ENCODE data around the gene DACT1. TPM values are rescaled to one million over a fixed set of nuclear protein-coding genes. Genes with fewer than 3 reads are reported as not detected.

The DACT1 gene
- polyA plus RNA-seq, 1 of the 3 experiments (the other 2 are of a cell fraction): 3.3 TPM

DNA sequence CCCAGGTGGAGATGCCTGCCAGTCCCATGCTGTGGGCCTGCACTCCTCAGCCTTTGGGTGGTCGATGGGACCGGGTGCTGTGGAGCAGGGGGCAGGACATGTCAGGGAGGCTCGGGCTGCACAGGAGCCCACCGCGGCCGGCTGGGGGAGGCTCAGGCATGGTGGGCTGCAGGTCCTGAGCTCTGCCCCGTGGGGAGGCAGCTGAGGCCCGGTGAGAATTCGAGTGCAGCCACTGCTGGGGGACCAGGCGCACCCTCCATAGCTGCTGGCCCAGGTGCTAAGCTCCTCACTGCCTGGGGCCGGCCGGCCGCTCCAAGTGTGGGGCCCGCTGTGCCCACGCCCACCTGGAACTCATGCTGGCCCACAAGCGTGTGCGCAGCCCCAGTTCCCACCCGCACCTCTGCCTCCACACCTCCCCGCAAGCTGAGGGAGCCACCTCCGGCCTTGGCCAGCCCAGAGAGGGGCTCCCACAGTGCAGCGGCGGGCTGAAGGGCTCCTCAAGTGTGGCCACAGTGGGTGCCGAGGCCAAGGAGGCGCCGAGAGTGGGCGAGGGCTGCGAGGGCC is 49.6 kb downstream of the DACT1 start:
- no peak overlapping the region for H2AFZ ChIP-seq (ENCODE audit: low read depth)
- CTCF ChIA-PET: interaction anchor here (0.6 to 1.8 kb wide), 3 partner anchors 16 to 180 kb away, joined by 3 to 4 read pairs (median 3); no protein-coding TSS in a partner anchor
- POLR2A ChIA-PET: no interaction called here
- no peak overlapping the region for H3K9ac ChIP-seq
- peaks cover 0 to 5% of the 10 kb centered on the region in 2 experiments; a peak in 1 of 4 replicates for H3K4me1 ChIP-seq (ENCODE audit: control insufficient read depth in 1 of 2, insufficient read depth in 2 of 2, low read depth in 1 of 2, low read length in 1 of 2)
- H3K4me3 ChIP-seq (ENCODE audit: low read depth in 2 of 2, low read length in 1 of 2): no peak overlapping the region
- no peak overlapping the region for H3K27ac ChIP-seq (ENCODE audit: low read depth in 2 of 2, low read length in 1 of 2)
- H3K79me2 ChIP-seq (ENCODE audit: insufficient read depth): no peaks in the 10 kb centered on the region
- TF ChIP-seq, protein P1, sequence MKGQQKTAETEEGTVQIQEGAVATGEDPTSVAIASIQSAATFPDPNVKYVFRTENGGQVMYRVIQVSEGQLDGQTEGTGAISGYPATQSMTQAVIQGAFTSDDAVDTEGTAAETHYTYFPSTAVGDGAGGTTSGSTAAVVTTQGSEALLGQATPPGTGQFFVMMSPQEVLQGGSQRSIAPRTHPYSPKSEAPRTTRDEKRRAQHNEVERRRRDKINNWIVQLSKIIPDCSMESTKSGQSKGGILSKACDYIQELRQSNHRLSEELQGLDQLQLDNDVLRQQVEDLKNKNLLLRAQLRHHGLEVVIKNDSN (IDR thresholded peaks at IDR 0.05; ENCODE audit: borderline replicate concordance, low read depth): no peak
- no peak for TF ChIP-seq MEF2A (IDR thresholded peaks at IDR 0.05; ENCODE audit: borderline replicate concordance, low read depth)
- no peak for TF ChIP-seq JUND (IDR thresholded peaks at IDR 0.05)
- no peak for TF ChIP-seq EZH2phosphoT487 (IDR thresholded peaks at IDR 0.05; ENCODE audit: borderline replicate concordance, low read depth)
- H3K9me2 ChIP-seq: no peaks in the 10 kb centered on the region
- no peaks in the 10 kb centered on the region for H3K27me3 ChIP-seq (ENCODE audit: insufficient read depth)
- H3F3A ChIP-seq (replicated peaks; ENCODE audit: insufficient read depth): no peaks in the 10 kb centered on the region
- no peaks in the 10 kb centered on the region for H3K36me3 ChIP-seq (replicated peaks in 1 of 2; ENCODE audit: control insufficient read depth in 1 of 2, insufficient read depth in 2 of 2, low read length in 1 of 2)
- no peaks in the 10 kb centered on the region for H4K20me1 ChIP-seq (ENCODE audit: insufficient read depth)
- no peak for DNase-seq
- no peaks in the 10 kb centered on the region; the same call in 1 of the 2 replicates for H3K9me3 ChIP-seq
- H3K4me2 ChIP-seq: no peak overlapping the region
- WGBS (ENCODE audit: low lambda C conversion rate): 83% methylated on average over 10 of the region's 27 CpGs

DNA sequence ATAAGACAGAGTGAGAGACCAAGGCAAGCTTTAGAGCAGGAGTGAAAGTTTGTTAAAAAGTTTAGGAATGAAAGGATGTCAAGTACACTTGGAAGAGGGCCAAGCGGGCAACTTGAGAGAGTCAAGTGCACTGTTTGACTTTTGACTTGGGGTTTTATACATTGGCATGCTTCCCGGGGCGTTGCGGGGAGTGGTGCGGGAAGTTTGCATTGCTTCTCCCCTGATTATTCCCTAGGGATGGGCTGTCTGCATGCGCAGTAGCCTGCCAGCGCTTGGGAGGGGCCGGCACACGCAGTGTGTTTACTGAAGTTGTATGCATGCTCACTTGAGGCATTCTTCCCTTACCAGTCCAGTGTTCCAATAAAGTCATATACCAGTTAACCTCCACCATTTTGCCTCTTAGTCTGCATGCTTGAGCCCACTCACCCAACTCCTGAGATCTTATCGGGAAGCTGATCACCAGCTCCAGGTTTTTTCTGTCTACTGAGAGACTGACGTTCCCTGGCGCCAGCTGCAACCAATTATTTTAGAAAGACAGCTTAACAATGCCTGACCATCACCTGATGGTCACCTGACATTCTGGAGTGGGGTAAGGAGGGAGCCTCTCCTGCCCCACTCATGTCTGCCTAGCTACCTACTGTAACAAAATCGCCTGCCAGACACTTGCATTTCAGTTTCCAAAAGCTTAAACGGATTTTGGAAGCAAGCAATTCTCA is 53.2 kb downstream of the DACT1 start:
- Histone ChIP-seq H3F3A (replicated peaks; ENCODE audit: insufficient read depth) (no peaks in the 10 kb centered on the region), H3K9me3 (no peaks in the 10 kb centered on the region; the same call in 1 of the 2 replicates), H3K36me3 (replicated peaks in 1 of 2; ENCODE audit: control insufficient read depth in 1 of 2, insufficient read depth in 2 of 2, low read length in 1 of 2) (no peaks in the 10 kb centered on the region), H4K20me1 (ENCODE audit: insufficient read depth) (no peaks in the 10 kb centered on the region), H3K79me2 (ENCODE audit: insufficient read depth) (no peaks in the 10 kb centered on the region), H3K4me3 (ENCODE audit: low read depth in 2 of 2, low read length in 1 of 2) (no peak overlapping the region), H3K9me2 (no peaks in the 10 kb centered on the region), H3K4me2 (no peak overlapping the region), H3K4me1 (ENCODE audit: control insufficient read depth in 1 of 2, insufficient read depth in 2 of 2, low read depth in 1 of 2, low read length in 1 of 2) (peaks cover 0 to 5% of the 10 kb centered on the region in 2 experiments; a peak in 1 of 4 replicates), H3K9ac (no peak overlapping the region), H3K27ac (ENCODE audit: low read depth in 2 of 2, low read length in 1 of 2) (no peak overlapping the region), H3K27me3 (ENCODE audit: insufficient read depth) (no peaks in the 10 kb centered on the region), H2AFZ (ENCODE audit: low read depth) (no peak overlapping the region)
- CTCF ChIA-PET: interaction anchor here (0.7 to 2.1 kb wide), 2 partner anchors 13 to 1166 kb away, joined by 3 to 5 read pairs; no protein-coding TSS in a partner anchor
- WGBS (ENCODE audit: low lambda C conversion rate): 68% methylated on average over 10 of the region's 14 CpGs
- peak; percentile 38; the same call in 1 of the 2 replicates for TF ChIP-seq GATA2 (CRISPR knock-in tag; IDR thresholded peaks at IDR 0.05)
- no peak for TF ChIP-seq TCF12 (IDR thresholded peaks at IDR 0.05)
- no peak for TF ChIP-seq ELF1 (IDR thresholded peaks at IDR 0.05)
- no peak for TF ChIP-seq FOSL2 (IDR thresholded peaks at IDR 0.05; ENCODE audit: borderline replicate concordance, low read depth)
- DNase-seq: no peak
- POLR2A ChIA-PET: no interaction called here

DNA sequence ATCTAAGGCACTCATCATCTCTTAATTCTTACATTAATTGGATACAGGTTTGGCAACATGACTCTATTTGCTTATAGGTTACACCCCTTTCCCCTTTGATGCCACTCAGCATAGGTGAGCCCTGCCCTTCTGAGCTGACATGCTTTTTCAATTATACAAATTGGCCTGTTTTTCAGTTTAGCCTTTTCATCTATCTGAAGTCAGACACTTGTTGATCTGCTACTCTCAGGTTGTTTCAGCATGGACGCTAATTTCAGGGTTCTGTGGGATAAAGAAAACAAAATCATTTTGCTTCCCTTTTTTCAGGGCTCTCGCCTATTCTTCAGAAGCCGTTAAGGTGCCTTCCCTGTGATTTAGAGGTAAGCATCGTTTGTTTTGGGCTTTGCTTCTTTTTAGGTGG is 55.3 kb downstream of the DACT1 start:
- Histone ChIP-seq H3K4me3 (ENCODE audit: low read depth in 2 of 2, low read length in 1 of 2) (no peak overlapping the region), H3K27ac (ENCODE audit: low read depth in 2 of 2, low read length in 1 of 2) (no peak overlapping the region), H3K4me2 (no peak overlapping the region), H3K79me2 (ENCODE audit: insufficient read depth) (no peaks in the 10 kb centered on the region), H3K9me3 (no peaks in the 10 kb centered on the region; the same call in 1 of the 2 replicates), H3K27me3 (ENCODE audit: insufficient read depth) (no peaks in the 10 kb centered on the region), H2AFZ (ENCODE audit: low read depth) (no peak overlapping the region), H3K4me1 (ENCODE audit: control insufficient read depth in 1 of 2, insufficient read depth in 2 of 2, low read depth in 1 of 2, low read length in 1 of 2) (peaks cover 0 to 5% of the 10 kb centered on the region in 2 experiments; a peak in 1 of 4 replicates), H3K9me2 (no peaks in the 10 kb centered on the region), H3K9ac (no peak overlapping the region), H3F3A (replicated peaks; ENCODE audit: insufficient read depth) (no peaks in the 10 kb centered on the region), H3K36me3 (replicated peaks in 1 of 2; ENCODE audit: control insufficient read depth in 1 of 2, insufficient read depth in 2 of 2, low read length in 1 of 2) (no peaks in the 10 kb centered on the region), H4K20me1 (ENCODE audit: insufficient read depth) (no peaks in the 10 kb centered on the region)
- ChIA-PET POLR2A (no interaction called here), CTCF (no interaction called here)
- TF ChIP-seq MXI1 (IDR thresholded peaks at IDR 0.05; ENCODE audit: low read depth, low read length) (no peak), FOXJ3 (CRISPR knock-in tag; IDR thresholded peaks at IDR 0.05) (no peak), TEAD4 (IDR thresholded peaks at IDR 0.05; ENCODE audit: borderline replicate concordance, insufficient read depth) (no peak), RXRA (IDR thresholded peaks at IDR 0.05; ENCODE audit: borderline replicate concordance, low read depth) (no peak), ELF1 (IDR thresholded peaks at IDR 0.05) (no peak), RAD21 (IDR thresholded peaks at IDR 0.05; ENCODE audit: low read length) (no peak), EZH2phosphoT487 (IDR thresholded peaks at IDR 0.05; ENCODE audit: borderline replicate concordance, low read depth) (no peak), TCF12 (IDR thresholded peaks at IDR 0.05) (no peak)
- TF ChIP-seq, protein P2, sequence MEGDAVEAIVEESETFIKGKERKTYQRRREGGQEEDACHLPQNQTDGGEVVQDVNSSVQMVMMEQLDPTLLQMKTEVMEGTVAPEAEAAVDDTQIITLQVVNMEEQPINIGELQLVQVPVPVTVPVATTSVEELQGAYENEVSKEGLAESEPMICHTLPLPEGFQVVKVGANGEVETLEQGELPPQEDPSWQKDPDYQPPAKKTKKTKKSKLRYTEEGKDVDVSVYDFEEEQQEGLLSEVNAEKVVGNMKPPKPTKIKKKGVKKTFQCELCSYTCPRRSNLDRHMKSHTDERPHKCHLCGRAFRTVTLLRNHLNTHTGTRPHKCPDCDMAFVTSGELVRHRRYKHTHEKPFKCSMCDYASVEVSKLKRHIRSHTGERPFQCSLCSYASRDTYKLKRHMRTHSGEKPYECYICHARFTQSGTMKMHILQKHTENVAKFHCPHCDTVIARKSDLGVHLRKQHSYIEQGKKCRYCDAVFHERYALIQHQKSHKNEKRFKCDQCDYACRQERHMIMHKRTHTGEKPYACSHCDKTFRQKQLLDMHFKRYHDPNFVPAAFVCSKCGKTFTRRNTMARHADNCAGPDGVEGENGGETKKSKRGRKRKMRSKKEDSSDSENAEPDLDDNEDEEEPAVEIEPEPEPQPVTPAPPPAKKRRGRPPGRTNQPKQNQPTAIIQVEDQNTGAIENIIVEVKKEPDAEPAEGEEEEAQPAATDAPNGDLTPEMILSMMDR (IDR thresholded peaks at IDR 0.05): no peak
- WGBS (ENCODE audit: low lambda C conversion rate): 79% methylated on average over 4 of the region's 4 CpGs
- no peak for DNase-seq

Measured in SK-N-SH (cell line).